HTERT RPE-1 (cell line): ENCODE measurements around the gene PLLP.
"Not testable (repeated sequence)": the region's sequence is repeated elsewhere in the genome, so short reads cannot be mapped to it uniquely, and the experiment has no call there.

Experiments used
- in situ Hi-C: fragments of 300-500 bp; cut with MboI; formaldehyde crosslinking; loops from 4 replicates; pipeline ENCODE4 v1.14.3; 2020; ENCODE audit warnings: low sequenced_read_pairs

PLLP gene

DNA sequence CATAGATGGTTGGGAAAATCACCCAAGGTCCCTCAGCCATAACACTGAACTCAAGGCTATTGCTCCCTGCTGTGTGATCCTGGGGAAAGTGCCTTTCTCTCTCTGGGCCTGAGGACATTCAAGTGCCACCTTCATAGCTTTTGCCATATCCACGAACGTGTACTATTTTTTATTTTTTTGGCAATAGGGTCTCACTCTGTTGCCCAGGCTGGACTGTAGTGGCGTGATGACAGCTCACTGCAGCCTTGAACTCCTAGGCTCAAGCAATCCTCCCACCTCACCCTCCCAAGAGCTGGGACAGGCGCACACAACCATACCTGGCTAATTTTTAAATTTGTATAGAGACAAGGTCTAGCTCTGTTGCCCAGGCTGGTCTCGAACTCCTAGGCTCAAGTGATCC, 10.6 kb downstream of the PLLP start:
- in situ Hi-C loops, result no loop called here

DNA sequence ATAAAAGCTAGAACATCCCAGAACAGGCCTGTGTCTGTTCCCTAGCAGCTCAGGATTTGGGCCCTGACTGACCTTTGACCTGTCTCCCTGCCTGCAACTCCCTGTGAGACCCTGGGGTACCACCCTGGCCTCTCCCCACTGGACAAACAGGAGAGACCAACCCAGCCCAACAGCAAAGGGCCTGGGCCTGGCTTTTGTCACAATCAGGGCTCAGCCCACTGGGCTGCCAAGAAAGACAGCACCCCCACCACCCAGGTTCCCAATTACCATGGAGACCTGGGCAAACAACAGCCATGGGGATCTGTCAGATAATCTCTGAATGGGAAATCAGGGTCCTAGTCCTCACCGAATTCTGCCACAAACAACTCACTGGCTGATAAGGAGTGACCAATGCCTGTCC, 11.1 kb downstream of the PLLP start:
- in situ Hi-C loops, result no loop called here

DNA sequence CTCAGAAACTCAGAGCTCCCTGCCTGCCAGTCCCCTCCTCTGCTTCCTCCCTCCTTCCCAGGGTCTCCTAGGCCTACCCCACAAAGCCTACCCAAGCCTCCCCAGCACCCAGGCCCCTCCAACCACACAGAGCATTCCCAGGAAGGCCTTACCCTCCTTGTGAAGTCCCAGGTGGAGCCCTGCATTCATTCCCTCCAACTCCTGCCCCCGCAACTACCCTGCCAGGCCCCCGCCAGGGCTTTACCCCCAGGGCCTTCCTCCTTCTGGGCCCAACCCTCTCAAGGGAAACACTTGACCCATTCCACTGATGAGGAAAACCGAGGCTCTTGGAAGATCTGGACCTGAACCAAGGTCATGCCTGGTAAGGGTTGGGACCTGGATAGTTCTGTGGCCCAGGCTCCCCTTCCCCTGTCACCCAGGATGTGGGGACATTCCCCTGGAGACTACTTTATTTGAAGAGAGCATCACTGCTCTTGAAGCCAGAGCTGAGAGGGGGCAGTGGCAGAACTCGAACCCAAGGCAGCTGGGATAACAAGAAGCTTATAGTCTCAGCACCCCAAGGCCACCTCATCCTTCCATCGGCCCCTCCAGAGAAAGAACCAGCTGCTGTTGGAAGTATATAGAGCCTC, 12.5 kb downstream of the PLLP start:
- in situ Hi-C loops, result no loop called here

DNA sequence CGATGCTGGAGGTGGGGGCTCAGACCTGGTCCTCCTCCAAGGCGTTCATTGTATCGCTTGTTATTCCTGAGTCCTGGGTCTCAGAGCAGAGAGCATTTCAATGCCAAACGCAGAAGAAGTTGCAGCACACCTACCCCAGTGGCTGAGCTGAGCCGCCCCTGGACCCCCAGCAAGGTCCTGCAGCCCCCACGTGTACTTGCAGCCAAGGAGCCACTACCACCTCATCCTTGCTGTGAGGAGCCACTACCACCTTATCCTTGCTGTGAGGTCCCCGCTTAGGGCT, 13.5 kb downstream of the PLLP start:
- in situ Hi-C loops, result no loop called here

DNA sequence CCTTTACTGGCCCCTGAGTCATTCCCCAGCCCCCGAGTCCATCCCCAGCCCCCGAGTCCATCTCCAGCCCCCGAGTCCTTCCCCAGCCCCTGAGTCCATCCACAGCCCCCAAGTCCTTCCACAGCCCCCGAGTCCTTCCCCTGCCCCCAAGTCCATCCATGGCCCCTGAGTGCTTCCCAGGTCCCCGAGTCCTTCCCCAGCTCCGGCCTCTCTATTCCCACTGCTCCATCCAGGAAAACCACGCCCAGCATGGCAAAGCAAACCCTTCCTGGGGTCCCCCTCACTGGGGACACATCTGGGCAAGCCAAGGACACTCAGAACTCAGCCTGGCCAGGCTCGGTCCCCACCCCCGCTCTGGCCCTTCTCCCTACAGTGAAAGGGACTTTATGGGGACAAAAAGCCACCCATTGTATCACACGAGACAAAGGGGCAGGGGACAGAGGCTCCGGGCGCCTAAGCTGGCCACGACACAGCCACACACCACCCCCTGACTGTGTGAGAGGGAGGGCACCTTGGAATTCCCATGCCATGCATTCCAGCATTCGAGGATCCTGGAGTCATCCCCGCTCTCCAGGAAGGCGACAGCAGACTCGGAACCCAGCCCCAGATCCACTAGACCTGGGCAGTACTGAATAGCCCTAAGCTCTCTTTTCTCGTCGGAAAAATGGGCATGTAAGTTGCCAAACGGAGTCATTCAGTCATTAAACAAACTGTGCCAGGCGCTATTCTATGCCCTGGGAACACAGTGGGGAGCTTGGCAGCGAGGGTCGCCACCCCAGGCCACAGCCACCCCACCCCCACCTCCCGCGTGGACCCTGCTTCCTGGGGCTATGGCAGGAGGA, 14.0 kb downstream of the PLLP start:
- in situ Hi-C loops, result no loop called here

DNA sequence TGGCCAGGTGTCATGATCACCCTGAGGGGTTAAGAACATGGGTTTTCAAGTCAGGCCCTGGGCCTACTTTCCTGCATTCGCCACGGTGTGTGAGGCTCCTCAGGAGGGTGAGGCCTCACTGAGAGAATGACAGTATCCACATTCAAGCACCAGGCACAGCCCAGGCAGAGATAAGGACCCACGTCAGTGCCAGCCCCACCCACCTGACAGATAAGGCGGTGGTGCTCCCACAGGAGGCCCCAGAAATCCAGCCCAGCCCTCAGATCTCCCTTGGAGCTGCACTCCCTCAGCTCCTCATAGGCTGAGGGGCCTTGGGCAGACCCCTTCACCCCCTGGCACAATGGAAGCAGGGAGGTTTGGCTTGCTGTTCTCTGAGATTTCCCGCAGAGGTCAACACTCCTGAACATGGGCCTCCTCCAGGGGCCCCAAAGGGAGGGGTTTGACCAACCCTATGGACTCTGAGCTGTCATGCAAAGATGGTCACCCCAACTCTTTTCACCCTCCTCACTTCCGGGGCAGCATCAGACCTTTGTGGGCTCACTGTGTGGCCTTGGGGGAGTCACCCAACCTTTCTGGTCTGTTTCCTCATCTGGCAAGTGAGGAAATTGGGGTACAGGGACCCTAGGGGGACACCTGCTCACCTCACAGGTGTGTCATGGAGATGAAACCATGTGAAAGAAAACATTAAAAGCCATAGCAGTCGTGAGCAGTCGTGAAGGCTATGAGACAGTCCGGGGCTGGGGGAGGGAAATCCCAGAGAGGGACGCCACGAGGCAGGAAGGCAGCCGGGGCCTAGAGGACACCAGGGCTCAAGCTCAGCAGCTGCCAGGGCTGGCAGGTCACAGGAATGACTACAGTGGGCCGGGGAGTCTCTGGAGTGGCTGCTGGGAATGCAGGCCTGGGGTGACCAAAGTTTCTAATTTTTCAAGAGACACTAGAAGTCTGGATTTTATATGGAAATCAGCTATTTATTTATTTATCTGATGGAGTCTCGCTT, 15.4 kb downstream of the PLLP start:
- in situ Hi-C loops, result no loop called here

DNA sequence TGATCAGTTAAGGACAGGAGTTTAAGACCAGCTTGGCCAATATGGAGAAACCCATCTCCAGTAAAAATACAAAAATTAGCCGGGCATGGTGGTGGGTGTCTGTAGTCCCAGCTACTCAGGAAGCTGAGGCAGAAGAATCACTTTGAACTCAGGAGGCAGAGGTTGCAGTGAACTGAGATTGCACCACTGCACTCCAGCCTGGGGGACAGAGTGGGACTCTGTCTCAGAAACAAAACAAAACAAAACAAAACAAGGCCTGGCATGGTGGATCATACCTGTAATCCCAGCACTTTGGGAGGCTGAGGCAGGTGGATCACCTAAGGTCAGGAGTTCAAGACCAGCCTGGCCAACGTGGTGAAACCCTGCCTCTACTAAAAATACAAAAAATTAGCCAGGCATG, 17.1 kb downstream of the PLLP start:
- in situ Hi-C loops, result not testable (repeated sequence)

DNA sequence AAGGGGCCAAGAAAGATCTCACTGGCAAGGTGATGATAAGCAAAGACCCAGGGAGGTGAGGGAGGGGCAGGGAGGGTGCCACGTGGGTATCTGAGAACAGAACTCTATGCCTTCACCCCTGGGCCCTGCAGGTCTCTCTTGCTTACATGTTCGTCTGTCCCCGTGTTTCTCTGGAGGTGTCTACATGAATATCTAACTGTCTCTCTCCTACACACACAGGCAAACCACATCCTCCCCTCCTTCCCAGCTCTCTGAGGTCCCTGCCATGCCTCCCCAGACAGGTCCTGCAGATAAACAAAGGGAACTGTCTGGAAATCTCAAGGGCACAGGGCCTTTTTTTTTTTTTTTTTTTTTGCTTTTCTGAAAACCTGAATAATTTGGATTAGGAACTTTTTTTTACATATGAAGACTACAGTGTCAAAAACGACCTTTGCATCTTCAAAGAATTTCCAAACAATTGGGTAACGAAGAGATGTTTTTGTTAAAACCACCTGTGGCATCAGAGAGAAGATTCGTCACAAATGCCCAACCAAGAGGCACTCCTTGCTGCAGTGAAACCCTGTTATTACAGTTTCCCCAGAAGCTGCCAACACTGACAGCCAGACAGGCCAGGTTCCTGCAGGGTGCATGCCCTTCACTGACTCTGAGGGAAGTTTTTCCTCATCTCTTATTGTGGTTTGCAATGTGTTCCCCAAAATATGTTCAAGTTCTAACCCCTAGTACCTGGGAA, 17.8 kb downstream of the PLLP start:
- in situ Hi-C loops, result no loop called here

DNA sequence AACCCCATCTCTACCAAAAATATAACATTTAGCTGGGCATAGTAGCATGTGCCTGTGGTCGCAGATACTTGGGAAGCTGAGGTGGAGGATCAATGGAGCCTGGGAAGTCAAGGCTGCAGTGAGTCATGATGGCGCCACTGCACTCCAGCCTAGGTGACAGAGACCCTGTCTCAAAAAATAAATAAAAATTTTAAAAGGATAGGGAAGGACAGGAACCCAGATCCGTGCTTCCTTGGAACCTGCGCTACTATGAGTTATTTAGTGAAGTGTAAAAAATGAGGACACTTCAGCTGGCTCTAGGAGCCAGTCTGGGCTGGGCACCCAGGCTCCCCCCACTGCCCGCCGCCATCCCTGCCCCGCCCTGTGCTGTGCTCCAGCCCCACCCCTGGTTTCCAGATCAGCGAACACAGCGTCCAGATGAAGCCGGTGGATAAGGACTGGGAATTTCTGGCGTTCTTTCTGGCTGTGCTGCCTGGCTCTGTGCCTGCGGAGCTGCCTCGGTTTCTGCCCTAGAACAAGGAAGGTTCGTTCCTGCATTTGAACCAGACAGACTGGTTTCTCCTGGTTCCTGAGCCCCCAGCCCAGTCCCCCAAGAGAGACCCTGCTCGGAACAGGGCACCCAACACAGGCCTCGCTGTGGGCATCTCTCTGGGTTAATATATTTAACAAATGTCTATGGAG, 18.5 kb downstream of the PLLP start:
- in situ Hi-C loops, result no loop called here

DNA sequence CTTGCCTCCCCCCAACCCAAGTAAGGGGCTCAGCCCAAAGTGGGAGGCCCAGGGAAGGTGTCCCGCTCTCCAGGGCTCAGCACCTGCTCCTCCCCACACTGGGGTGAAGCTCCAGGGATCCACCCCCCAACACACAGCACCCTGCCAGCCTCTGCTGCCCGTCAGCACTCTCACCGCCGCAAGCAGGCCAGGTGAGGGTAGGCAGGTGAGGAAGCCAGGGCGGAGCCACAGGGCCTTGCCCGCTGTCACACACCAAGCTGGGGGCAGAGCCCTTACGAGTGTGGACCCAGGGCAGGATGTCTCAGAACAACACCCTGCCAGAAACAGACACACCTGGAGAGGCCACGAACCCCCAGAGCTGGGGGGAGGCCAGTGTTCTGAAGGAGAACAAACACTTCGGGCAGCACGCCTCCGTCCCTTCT, 19.5 kb downstream of the PLLP start:
- in situ Hi-C loops, result no loop called here

DNA sequence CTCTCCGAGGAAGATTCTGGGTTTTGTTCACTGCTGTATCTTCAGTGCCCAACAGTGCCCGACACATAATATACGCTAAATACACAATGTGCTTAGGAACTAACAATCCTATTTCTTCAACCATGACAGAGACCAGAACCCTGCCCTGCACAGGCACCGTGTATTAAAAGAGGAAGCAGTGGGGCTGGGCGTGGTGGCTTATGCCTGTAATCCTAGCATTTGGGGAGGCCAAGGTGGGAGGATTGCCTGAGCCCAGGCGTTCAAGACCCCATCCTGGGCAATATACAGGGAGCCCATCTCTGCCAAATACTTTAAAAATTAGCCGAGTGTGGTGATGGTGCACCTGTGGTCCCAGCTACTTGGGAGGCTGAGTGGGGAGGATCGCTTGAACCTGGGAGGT, 20.1 kb downstream of the PLLP start:
- in situ Hi-C loops, result no loop called here

DNA sequence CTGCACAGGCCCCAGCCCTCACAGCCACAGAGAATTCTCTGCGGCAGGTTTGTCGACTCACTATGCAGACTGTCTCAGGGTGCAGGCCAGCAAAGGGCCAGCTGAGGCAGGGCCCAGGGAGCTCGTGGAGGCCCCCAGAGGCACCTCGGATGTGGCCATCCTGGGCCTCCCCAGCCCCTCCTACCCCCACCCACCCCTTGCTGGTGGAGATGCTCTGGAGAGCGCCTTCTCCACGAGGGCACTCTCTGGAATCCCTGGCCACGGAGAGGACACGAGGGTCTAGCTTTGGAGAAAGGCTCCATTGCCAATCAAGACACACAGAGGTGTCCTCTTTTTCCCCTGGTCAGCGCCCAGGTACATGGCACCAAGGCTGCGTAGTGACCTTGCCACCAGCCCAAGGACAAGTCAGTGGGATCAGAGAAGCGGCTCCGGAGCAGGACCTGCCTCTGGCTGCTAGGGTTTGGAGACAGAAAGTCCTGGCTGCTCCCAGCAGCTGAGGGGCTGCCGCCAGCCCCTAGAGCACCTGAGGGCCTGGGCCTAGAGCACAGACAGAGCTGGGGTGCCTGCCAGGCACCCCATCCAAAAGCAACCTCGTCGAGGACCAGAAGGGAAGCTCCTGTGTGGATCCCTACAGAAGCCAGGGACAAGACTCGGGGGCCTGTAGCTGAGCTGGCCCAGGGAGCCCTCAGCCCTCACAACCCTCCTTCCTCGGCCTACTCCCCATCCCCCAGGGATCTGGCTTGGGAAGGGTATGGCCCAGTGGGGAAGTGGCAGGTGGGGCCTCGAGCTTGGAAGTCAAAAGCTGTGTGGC, 20.7 kb downstream of the PLLP start:
- in situ Hi-C loops, result no loop called here

DNA sequence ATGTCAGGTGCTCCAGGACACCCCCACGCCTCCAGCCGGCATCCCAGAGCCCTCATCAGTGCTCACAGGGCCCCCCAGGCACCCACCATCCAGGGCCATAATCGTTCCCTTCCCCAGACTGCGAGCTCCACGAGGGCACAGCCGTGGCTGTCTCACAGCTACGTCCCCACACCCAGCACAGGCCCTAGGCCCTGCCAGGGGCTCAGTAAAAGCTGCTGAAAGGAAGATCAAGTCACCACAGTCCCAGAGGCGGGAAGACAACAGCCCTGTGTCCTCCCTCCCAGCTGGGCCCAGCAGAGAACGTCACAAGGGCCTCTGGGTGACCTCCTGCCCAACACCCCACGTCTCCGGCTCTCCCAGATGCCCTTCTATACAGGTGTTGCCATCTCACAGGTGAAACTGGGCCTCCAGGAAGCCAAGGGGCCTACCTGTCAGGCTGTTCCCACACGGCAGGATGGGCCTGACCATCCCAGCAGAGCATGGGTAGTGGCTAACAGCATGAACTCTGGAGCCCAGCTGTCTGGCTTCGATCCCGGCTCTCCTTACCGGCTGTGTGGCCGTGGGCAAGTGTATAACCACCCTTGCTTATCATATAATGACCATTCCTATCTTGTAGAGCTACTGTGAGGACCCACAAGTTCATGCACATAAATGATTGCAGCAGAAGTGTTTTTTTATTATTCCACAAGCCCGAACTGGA, 21.5 kb downstream of the PLLP start:
- in situ Hi-C loops, result no loop called here

DNA sequence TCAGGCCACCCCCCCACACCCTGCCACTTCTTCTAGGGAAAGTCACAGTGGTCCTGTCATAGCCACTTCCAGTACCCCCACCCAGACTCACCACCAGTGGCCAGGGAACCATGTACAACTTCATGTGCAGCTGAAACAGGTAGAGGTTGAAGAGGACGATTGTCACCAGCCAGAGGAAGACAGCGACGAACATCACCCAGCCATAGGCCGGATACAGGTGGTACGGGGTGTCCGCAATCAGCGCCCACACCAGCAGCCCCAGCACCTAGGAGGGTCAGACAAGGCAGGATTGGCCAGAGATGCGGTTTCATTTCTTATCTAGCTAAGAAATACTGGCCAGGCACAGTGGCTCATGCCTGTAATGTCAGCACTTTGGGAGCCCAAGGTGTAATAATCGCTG, 22.7 kb downstream of the PLLP start:
- in situ Hi-C loops, result no loop called here

DNA sequence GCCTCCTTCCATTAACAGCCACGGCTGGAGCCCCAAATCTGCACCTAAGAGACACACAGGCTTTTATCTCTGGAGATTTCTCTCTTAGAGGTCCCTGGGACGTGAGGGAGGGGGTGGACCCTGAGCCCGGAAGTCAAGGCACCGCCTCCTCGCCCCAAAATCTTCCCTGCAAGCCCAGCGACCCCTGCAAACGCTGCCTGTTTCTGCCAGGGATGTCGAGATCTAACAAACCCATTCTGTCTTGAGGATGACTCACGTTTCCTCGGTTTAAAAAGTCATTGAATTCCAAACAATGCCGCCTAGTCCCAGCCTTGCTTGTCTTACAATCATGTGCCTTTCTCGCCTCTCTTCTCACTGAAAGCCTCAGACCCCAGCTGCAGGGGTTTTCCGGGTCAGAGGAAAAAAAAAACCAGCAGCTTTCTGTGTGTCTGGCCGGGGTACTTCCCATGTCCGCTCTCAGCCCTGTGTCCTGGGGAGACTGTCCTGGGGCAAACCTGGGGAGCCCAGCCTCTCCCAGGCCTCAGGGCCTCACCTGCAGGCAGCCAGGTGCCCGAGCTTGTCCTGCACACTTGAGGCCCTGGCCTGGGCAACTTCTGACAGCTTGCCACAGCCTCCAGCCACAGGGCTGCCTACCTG, 24.1 kb downstream of the PLLP start:
- in situ Hi-C loops, result no loop called here

DNA sequence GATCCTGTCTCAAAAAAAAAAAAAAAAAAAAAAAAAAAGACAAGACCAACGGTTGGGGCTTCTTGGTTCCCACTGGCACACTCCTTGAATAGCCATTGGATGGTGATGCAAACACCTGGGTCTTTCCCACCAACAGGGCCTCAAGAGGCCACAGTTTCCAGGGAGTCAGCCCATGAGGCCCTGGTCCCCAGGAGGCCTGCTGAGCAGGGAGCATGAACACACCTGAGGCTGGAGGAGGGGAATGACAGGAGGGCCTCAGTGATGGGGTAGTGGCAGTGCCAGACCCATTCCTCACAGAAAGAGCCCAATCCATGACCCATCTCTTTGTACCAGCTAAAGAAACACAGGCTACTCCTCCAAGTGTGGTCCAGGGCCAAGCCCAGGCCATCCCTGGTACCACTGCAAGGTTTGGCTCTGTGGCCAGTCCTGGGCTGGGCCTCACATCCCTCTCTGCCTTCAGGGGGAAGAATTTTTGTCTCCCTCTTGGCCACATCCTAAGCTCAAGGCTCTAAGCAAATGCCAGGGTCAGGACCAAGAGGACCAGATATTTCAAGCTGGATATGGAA, 25.5 kb downstream of the PLLP start:
- in situ Hi-C loops, result no loop called here

DNA sequence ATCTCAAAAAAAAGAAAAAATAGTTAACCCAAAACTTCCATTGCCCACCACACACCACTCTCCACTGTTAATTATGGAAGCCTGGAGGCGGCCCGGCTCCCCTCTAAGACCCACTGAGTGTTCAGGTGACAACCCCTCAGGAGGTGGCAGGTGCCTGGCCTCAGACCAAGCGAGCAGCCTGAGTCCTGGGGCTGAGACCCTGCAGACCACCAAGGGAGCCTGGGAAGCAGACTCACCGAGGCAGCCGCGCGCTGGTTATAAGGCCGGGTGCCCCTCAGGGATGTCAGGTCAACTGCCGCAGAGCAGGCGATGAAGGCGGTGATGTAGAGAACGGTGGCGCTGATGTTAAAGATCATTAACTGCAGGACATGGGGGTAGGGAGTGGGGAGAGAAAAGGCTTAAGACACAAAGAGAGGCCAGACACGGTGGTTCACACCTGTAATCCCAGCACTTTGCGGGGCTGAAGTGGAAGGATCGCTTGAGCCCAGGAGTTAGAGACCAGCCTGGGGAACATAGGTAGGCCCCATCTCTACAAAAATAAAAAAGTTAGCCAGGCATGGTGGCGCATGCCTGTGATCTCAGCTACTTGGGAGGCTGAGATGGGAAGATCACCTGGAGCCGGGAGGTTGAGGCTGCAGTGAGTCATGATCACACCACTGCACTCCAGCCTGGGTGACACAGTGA, 26.1 kb downstream of the PLLP start:
- in situ Hi-C loops, result no loop called here
